ENCODE results near the gene S1PR3.
A peak's percentile ranks its signal among the peaks of the same experiment; 100 is the strongest.

The S1PR3 gene

DNA sequence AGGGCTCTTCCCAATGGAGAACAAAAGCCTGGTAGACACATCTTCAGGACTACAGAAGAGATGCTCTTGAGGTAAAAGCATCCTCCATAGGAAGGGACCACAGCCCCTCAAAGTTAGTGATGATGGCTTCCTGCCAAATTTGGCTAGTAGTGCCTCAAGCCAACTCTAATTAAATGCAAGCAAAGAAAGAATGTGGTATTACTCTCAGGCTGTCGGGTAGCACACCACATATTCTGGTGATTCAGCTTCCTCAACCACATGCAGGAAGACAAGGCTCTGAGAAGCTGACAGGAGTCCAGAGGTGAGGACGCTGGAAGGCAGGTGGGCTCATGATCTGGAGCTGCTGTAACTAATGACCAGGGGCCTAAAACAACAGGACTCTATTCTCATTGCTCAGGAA, 37.2 kb upstream of the S1PR3 start:
- TF ChIP-seq, protein P1, sequence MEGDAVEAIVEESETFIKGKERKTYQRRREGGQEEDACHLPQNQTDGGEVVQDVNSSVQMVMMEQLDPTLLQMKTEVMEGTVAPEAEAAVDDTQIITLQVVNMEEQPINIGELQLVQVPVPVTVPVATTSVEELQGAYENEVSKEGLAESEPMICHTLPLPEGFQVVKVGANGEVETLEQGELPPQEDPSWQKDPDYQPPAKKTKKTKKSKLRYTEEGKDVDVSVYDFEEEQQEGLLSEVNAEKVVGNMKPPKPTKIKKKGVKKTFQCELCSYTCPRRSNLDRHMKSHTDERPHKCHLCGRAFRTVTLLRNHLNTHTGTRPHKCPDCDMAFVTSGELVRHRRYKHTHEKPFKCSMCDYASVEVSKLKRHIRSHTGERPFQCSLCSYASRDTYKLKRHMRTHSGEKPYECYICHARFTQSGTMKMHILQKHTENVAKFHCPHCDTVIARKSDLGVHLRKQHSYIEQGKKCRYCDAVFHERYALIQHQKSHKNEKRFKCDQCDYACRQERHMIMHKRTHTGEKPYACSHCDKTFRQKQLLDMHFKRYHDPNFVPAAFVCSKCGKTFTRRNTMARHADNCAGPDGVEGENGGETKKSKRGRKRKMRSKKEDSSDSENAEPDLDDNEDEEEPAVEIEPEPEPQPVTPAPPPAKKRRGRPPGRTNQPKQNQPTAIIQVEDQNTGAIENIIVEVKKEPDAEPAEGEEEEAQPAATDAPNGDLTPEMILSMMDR (IDR thresholded peaks at IDR 0.05; ENCODE audit: control insufficient read depth, insufficient read depth, low read depth, low read length, missing control alignments) = no peak
- H3K4me3 ChIP-seq (ENCODE audit: control insufficient read depth, low read depth, low read length) = no peak overlapping the region
- peak; percentile 4 for DNase-seq (ENCODE audit: low read depth)

DNA sequence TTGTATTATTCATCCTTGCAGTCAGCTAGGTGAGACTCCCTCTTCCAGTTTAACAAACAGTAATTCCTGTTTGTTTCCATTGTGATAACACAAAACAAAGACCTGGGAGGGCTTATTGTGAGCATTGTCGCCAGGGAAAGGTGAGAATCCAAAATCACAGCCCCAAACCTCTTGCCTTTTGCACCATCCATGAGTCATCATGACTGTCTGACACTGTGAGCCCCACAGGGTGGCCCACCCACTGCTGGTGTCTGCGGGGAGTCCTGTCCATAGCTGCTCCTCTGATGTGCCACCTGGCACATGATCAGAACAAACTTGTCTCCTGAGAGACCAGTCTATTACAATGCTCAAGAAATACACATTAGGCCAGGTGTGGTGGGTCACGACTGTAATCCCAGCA, 33.7 kb upstream of the S1PR3 start:
- no peak for DNase-seq (ENCODE audit: low read depth)
- no peak overlapping the region for H3K4me3 ChIP-seq (ENCODE audit: control insufficient read depth, low read depth, low read length)
- TF ChIP-seq, protein P1 (IDR thresholded peaks at IDR 0.05; ENCODE audit: control insufficient read depth, insufficient read depth, low read depth, low read length, missing control alignments) = no peak

DNA sequence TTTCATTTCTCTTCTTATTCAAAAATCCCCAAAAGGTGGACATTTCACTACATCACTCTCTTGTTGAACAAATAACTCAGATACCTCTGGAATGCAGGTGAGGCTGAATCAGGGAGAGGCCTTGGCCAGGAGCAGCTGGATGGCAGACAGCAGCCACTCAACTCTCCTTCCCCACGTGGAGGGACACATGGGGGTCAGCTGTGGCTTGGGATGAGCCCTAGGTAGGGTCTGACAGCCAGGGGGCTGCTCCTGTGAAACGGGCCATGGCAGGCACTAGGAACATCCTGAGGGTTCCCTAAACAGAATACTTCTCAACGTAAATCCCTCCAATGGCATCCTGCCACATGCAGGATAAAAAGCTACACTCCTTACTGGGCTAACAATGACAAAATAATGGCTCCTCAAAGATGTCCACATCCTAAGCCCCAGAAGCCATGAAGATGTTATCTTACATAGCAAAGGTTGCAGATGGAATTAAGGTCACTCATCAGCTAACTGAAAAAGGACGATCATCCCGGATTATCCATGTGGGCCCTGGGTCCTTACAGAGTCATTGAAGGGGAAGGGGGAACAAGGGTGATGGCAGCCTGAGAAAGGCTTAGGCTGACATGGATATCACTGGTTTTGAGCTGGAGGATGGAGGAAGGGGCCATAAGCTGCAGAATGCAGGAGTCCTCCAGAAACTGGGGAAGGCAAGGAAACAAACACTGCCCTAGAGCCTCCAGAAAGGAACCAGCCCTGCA, 31.4 kb upstream of the S1PR3 start:
- DNase-seq (ENCODE audit: low read depth) = no peak
- no peak overlapping the region for H3K4me3 ChIP-seq (ENCODE audit: control insufficient read depth, low read depth, low read length)
- TF ChIP-seq, protein P1 (IDR thresholded peaks at IDR 0.05; ENCODE audit: control insufficient read depth, insufficient read depth, low read depth, low read length, missing control alignments) = no peak

DNA sequence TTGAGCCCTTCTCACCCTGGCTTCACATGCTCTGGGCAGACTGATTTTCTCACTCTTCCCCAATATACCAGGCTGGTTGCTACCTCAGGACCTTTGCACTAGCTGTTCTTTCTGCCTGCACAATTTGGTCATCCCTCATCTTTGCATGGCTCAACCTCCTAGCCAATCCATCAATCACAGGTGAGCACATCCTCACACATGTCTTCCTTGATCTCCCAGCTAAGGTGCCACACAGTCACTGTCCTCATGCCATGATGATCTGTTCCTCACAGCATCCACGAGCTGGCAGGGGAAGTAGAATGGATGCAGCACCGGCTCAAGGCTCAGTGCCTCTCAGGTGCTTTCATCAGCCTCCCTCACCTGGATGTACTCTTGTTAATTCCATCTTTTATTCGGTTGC, 30.6 kb upstream of the S1PR3 start:
- TF ChIP-seq, protein P1 (IDR thresholded peaks at IDR 0.05; ENCODE audit: control insufficient read depth, insufficient read depth, low read depth, low read length, missing control alignments) = no peak
- H3K4me3 ChIP-seq (ENCODE audit: control insufficient read depth, low read depth, low read length) = no peak overlapping the region
- no peak for DNase-seq (ENCODE audit: low read depth)

DNA sequence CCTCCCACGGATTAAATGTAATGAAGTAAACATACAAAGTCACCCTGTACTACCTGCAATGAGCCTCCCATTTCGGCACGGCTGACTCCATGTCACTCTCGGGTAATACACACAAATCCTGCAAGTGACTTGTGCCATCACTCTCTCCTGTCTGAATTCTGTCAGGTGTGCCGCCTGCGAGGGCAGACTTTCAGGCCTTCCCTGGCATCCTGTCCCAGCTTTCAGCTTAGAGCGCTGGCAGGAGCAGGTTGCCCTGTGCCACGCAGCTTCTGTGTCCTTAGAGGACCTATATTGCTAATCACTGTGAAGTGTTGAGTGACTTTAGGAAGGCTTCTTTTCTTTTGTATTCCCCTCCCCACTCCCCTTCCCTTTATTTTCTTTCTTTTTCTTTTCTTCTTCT, 25.8 kb upstream of the S1PR3 start:
- no peak for DNase-seq (ENCODE audit: low read depth)
- H3K4me3 ChIP-seq (ENCODE audit: control insufficient read depth, low read depth, low read length) = no peak overlapping the region
- TF ChIP-seq, protein P1 (IDR thresholded peaks at IDR 0.05; ENCODE audit: control insufficient read depth, insufficient read depth, low read depth, low read length, missing control alignments) = no peak

DNA sequence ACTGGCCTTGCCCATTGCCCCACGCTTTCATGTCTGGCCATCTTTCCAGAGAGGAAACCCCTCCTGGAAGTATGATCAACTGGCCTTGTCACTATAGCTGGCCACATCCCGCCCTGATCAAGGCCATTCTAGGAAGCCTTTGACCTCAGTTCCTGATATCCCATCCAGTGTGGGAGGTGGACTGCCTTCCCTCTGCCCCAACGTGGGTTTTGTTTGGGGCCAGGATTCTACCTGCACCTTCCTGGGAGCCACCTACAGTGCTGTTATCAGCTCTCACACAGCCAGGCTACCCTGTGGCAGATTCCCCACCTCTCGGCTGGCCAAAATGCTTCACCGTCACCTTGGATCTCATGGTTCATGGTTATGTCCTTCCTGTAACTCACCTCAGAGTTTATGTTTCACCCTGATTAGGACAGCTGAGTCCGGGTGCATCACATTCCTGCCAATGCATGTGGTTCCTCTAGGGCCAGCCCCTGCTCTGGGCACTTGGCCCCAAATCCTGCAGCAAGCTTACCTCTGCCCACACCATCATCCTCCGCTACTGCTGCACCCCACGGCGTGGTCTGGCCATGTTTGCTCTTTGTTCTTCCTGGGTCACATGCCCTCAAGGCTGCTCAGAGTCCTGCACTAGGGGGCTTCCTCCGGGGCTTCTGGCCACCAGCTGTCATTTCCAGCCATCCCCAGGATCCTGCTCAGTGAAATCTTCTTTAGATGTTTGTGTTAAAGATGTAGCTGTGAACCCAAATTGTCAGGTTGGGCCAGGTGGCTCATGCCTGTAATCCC, 24.2 kb upstream of the S1PR3 start:
- H3K4me3 ChIP-seq (ENCODE audit: control insufficient read depth, low read depth, low read length) = no peak overlapping the region
- DNase-seq (ENCODE audit: low read depth) = no peak
- TF ChIP-seq, protein P1 (IDR thresholded peaks at IDR 0.05; ENCODE audit: control insufficient read depth, insufficient read depth, low read depth, low read length, missing control alignments) = no peak
